ENCODE results near the gene LIMCH1. TPM values are rescaled to one million over a fixed set of nuclear protein-coding genes. Genes with fewer than 3 reads are reported as not detected.

The LIMCH1 gene
- polyA plus RNA-seq, 1 of the 3 experiments (the other 2 are of a cell fraction): 1.2 TPM

- TF ChIP-seq JUND (IDR thresholded peaks at IDR 0.05) (no peak), NFIC (IDR thresholded peaks at IDR 0.05; ENCODE audit: borderline replicate concordance) (no peak), RAD21 (IDR thresholded peaks at IDR 0.05; ENCODE audit: low read length) (no peak)
- POLR2A ChIA-PET: no interaction called here
These were observed 3.6 kb upstream of the LIMCH1 start for GRCh38 chr4:41534404-41534803.

DNA sequence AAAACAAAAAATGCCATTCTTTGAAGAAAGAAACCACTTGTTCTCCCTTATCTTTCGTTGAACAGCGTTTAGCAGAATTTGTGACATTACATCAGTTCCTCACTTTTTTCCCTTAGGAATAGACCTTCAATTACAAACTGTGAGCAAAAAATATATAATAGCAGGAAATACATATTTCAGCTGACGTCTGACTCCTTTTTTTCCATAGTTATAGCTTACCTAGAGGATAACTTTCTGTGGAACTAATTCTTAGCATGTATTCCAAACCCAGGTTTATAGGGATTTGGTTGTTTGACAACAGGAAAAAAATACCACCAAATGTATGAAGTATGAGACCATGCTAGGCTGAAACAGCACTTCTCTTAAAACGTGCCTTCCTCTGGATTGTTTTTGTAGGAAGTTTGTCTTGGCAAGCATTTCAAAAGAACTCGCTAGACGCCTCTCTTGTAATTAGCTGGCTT lies 2.0 kb upstream of the LIMCH1 start:
- H3K4me1 ChIP-seq (ENCODE audit: control insufficient read depth in 1 of 2, insufficient read depth in 2 of 2, low read depth in 1 of 2, low read length in 1 of 2): no peaks in the 10 kb centered on the region; a peak in 1 of 4 replicates
- H4K20me1 ChIP-seq (ENCODE audit: insufficient read depth): no peaks in the 10 kb centered on the region
- DNase-seq: no peak
- TF ChIP-seq CHD2 (IDR thresholded peaks at IDR 0.05; ENCODE audit: low read length, partially characterized antibody): no peak
- no peak for TF ChIP-seq MXI1 (IDR thresholded peaks at IDR 0.05; ENCODE audit: low read depth, low read length)
- TF ChIP-seq RXRA (IDR thresholded peaks at IDR 0.05; ENCODE audit: borderline replicate concordance, low read depth): no peak
- no peak for TF ChIP-seq IRF3 (IDR thresholded peaks at IDR 0.05; ENCODE audit: low read depth, low read length)
- no peak overlapping the region for H3K9ac ChIP-seq
- 49% methylated on average over 6 of the region's 6 CpGs for WGBS (ENCODE audit: low lambda C conversion rate)
- no peak overlapping the region for H3K27ac ChIP-seq (ENCODE audit: low read depth in 2 of 2, low read length in 1 of 2)
- H3K79me2 ChIP-seq (ENCODE audit: insufficient read depth): no peaks in the 10 kb centered on the region
- no peaks in the 10 kb centered on the region for H3K9me3 ChIP-seq
- no peaks in the 10 kb centered on the region for H3K9me2 ChIP-seq
- no peaks in the 10 kb centered on the region for H3K27me3 ChIP-seq (ENCODE audit: insufficient read depth)
- H3K36me3 ChIP-seq (replicated peaks in 1 of 2; ENCODE audit: control insufficient read depth in 1 of 2, insufficient read depth in 2 of 2, low read length in 1 of 2): no peaks in the 10 kb centered on the region
- H3K4me2 ChIP-seq: no peak overlapping the region
- no peak overlapping the region for H3K4me3 ChIP-seq (ENCODE audit: low read depth in 2 of 2, low read length in 1 of 2)
- H2AFZ ChIP-seq (ENCODE audit: low read depth): no peak overlapping the region
- no peaks in the 10 kb centered on the region for H3F3A ChIP-seq (replicated peaks; ENCODE audit: insufficient read depth)
- CTCF ChIA-PET: no interaction called here
- POLR2A ChIA-PET: no interaction called here

More at GRCh38 chr4:41534404-41534803, 3.6 kb upstream of the LIMCH1 start:
- no peak overlapping the region for H3K4me2 ChIP-seq
- no peaks in the 10 kb centered on the region for H3F3A ChIP-seq (replicated peaks; ENCODE audit: insufficient read depth)
- CTCF ChIA-PET: interaction anchor here (0.9 to 1.2 kb wide), 2 partner anchors 9 to 110 kb away, joined by 3 read pairs; no protein-coding TSS in a partner anchor
- no peak for DNase-seq
- no peaks in the 10 kb centered on the region for H3K9me2 ChIP-seq
- no peak overlapping the region for H3K9ac ChIP-seq
- H3K9me3 ChIP-seq: no peaks in the 10 kb centered on the region
- no peaks in the 10 kb centered on the region for H3K79me2 ChIP-seq (ENCODE audit: insufficient read depth)
- H3K4me3 ChIP-seq (ENCODE audit: low read depth in 2 of 2, low read length in 1 of 2): no peak overlapping the region
- no peaks in the 10 kb centered on the region for H3K36me3 ChIP-seq (replicated peaks in 1 of 2; ENCODE audit: control insufficient read depth in 1 of 2, insufficient read depth in 2 of 2, low read length in 1 of 2)
- no peaks in the 10 kb centered on the region for H3K27me3 ChIP-seq (ENCODE audit: insufficient read depth)
- no peak overlapping the region for H3K27ac ChIP-seq (ENCODE audit: low read depth in 2 of 2, low read length in 1 of 2)
- no peak overlapping the region for H2AFZ ChIP-seq (ENCODE audit: low read depth)
- H4K20me1 ChIP-seq (ENCODE audit: insufficient read depth): no peaks in the 10 kb centered on the region
- no peaks in the 10 kb centered on the region; a peak in 1 of 4 replicates for H3K4me1 ChIP-seq (ENCODE audit: control insufficient read depth in 1 of 2, insufficient read depth in 2 of 2, low read depth in 1 of 2, low read length in 1 of 2)

DNA sequence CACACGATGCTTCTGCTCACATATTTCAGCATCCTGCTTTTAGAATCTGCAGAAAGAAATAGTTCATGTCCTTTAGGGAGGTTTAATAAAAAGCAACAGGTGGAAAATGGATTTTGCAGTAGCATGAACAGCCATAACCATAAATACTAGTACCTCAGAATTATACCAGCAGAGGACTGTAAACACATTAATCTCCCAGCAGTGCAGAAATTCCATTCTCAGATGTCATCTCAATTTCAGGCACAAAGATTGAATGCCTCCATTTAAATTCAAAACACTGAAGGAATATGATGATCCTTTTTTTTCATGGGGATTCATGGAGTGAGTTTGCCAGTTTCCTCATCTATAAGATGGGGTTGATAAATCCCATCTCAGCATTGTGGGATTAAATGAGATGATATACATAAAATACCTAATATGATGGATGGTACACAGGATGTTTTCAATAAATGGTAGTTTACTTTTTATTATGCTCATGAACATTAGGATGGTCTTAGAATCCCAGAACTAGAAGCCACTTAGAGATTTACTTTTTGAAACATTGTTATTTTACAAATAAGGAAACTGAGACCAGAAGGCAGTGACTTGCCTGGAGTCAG lies 566 bp upstream of the LIMCH1 start:
- Histone ChIP-seq H2AFZ (ENCODE audit: low read depth) (no peak overlapping the region), H3K9ac (no peak overlapping the region), H3K9me3 (no peaks in the 10 kb centered on the region), H3K27me3 (ENCODE audit: insufficient read depth) (no peaks in the 10 kb centered on the region), H3K79me2 (ENCODE audit: insufficient read depth) (no peaks in the 10 kb centered on the region), H3K4me2 (no peak overlapping the region), H3K9me2 (no peaks in the 10 kb centered on the region), H3K27ac (ENCODE audit: low read depth in 2 of 2, low read length in 1 of 2) (no peak overlapping the region), H3K4me1 (ENCODE audit: control insufficient read depth in 1 of 2, insufficient read depth in 2 of 2, low read depth in 1 of 2, low read length in 1 of 2) (peaks cover 0 to 3% of the 10 kb centered on the region in 2 experiments; a peak in 1 of 4 replicates), H3F3A (replicated peaks; ENCODE audit: insufficient read depth) (no peaks in the 10 kb centered on the region), H4K20me1 (ENCODE audit: insufficient read depth) (no peaks in the 10 kb centered on the region), H3K4me3 (ENCODE audit: low read depth in 2 of 2, low read length in 1 of 2) (no peak overlapping the region), H3K36me3 (replicated peaks in 1 of 2; ENCODE audit: control insufficient read depth in 1 of 2, insufficient read depth in 2 of 2, low read length in 1 of 2) (no peaks in the 10 kb centered on the region)
- ChIA-PET CTCF (interaction anchor here (0.7 kb wide), 1 partner anchor 653 kb away, joined by 3 read pairs; no protein-coding TSS in a partner anchor), POLR2A (no interaction called here)
- DNase-seq: no peak
- no peak for TF ChIP-seq MAX (IDR thresholded peaks at IDR 0.05; ENCODE audit: low read depth)
- TF ChIP-seq, protein P1, sequence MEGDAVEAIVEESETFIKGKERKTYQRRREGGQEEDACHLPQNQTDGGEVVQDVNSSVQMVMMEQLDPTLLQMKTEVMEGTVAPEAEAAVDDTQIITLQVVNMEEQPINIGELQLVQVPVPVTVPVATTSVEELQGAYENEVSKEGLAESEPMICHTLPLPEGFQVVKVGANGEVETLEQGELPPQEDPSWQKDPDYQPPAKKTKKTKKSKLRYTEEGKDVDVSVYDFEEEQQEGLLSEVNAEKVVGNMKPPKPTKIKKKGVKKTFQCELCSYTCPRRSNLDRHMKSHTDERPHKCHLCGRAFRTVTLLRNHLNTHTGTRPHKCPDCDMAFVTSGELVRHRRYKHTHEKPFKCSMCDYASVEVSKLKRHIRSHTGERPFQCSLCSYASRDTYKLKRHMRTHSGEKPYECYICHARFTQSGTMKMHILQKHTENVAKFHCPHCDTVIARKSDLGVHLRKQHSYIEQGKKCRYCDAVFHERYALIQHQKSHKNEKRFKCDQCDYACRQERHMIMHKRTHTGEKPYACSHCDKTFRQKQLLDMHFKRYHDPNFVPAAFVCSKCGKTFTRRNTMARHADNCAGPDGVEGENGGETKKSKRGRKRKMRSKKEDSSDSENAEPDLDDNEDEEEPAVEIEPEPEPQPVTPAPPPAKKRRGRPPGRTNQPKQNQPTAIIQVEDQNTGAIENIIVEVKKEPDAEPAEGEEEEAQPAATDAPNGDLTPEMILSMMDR (IDR thresholded peaks at IDR 0.05): no peak
- no peak for TF ChIP-seq FOXJ3 (CRISPR knock-in tag; IDR thresholded peaks at IDR 0.05)
- TF ChIP-seq TAF1 (IDR thresholded peaks at IDR 0.05; ENCODE audit: borderline replicate concordance, low read depth, low read length): no peak
- TF ChIP-seq, protein P2, sequence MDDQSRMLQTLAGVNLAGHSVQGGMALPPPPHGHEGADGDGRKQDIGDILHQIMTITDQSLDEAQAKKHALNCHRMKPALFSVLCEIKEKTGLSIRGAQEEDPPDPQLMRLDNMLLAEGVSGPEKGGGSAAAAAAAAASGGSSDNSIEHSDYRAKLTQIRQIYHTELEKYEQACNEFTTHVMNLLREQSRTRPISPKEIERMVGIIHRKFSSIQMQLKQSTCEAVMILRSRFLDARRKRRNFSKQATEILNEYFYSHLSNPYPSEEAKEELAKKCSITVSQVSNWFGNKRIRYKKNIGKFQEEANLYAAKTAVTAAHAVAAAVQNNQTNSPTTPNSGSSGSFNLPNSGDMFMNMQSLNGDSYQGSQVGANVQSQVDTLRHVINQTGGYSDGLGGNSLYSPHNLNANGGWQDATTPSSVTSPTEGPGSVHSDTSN (IDR thresholded peaks at IDR 0.05): no peak
- 90% methylated on average over 1 of the region's 1 CpG for WGBS (ENCODE audit: low lambda C conversion rate)
